ENCODE data around the gene KLF16. TPM values are rescaled to one million over a fixed set of nuclear protein-coding genes. Genes with fewer than 3 reads are reported as not detected.

KLF16 gene
- total and polyA plus RNA-seq, 9 of the 15 experiments (the other 6 are each of a cell fraction or from before 2014, with no cell fraction given), result 0.04 to 60.4 (median 6.8) TPM

DNA sequence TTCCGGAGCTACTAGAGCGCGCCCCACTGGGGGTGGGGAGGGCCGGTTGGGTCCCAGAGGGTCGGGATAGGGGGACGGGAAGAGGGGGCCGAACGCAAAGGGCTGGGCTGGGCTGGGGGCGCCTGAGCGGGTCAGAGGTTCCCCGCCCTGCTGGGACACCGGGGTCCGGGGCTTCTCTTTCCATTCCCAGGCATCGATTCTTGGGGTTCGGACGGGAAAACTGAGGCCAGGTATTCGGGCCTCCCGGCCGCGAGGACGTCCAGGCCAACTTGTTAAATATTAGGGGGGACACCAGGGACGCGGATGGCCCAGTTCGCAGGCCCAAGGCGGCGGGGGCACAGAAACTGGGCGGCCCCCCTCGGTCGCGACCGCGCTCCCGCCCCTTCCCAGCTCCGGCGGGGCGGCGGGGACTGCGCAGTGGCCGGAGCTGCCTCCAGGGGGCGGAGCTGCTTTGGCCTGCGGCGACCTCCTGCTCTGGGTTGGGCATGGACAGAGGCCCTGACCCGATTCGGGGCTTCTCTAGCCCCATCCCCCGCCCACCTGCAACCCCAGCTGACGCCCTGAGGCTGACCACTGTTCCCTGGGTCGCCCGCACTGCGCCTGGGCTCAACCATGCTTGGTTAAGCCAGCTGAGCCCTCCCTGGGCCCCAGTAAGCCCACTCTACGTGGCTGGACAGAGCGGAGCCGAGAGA is 1.2 kb upstream of the KLF16 start (continued):
- TF ChIP-seq BRD4 (IDR thresholded peaks at IDR 0.05) (peak; percentile 78), BRD9 (IDR thresholded peaks at IDR 0.05; ENCODE audit: low read depth, partially characterized antibody) (no peak), ETV6 (IDR thresholded peaks at IDR 0.05; ENCODE audit: borderline replicate concordance in 1 of 2, low read depth in 2 of 2, low read length in 1 of 2) (0 out of 4 replicates have a peak, but pooled peaks of 1 of the 2 experiments have one; percentile 21), ETV6 (CRISPR knock-in tag; IDR thresholded peaks at IDR 0.05; ENCODE audit: borderline replicate concordance) (no peak), PCBP1 (IDR thresholded peaks at IDR 0.05; ENCODE audit: low read depth, low read length, poor library complexity, severe bottlenecking) (peak; percentile 41), PYGO2 (tag; IDR thresholded peaks at IDR 0.05) (no peak), FOXJ2 (tag; IDR thresholded peaks at IDR 0.05) (no peak), RBM25 (IDR thresholded peaks at IDR 0.05; ENCODE audit: low read depth, low read length, severe bottlenecking) (no peak), RUNX1 (IDR thresholded peaks at IDR 0.05; ENCODE audit: low read depth) (0 out of 2 replicates have a peak, but pooled peaks have one; percentile 59), POLR2G (IDR thresholded peaks at IDR 0.05; ENCODE audit: low read depth, low read length) (peak; percentile 82), HOXB6 (CRISPR knock-in tag; IDR thresholded peaks at IDR 0.05; ENCODE audit: borderline replicate concordance) (no peak), GABPB2 (CRISPR knock-in tag; conservative IDR thresholded peaks at IDR 0.05) (no peak), SRF (CRISPR knock-in tag; IDR thresholded peaks at IDR 0.05) (peak in 1 of 2 experiments; percentile 13; a peak in 1 of 4 replicates), YY1 (IDR thresholded peaks at IDR 0.05; ENCODE audit: borderline replicate concordance in 1 of 3, control insufficient read depth in 1 of 3, extremely low read depth in 1 of 3, insufficient read depth in 3 of 3, insufficient read length in 1 of 3, insufficient replicate concordance in 2 of 3, low read depth in 1 of 3, low read length in 2 of 3) (peak in 1 of 3 experiments; percentile 66)
- TF ChIP-seq, protein P1, sequence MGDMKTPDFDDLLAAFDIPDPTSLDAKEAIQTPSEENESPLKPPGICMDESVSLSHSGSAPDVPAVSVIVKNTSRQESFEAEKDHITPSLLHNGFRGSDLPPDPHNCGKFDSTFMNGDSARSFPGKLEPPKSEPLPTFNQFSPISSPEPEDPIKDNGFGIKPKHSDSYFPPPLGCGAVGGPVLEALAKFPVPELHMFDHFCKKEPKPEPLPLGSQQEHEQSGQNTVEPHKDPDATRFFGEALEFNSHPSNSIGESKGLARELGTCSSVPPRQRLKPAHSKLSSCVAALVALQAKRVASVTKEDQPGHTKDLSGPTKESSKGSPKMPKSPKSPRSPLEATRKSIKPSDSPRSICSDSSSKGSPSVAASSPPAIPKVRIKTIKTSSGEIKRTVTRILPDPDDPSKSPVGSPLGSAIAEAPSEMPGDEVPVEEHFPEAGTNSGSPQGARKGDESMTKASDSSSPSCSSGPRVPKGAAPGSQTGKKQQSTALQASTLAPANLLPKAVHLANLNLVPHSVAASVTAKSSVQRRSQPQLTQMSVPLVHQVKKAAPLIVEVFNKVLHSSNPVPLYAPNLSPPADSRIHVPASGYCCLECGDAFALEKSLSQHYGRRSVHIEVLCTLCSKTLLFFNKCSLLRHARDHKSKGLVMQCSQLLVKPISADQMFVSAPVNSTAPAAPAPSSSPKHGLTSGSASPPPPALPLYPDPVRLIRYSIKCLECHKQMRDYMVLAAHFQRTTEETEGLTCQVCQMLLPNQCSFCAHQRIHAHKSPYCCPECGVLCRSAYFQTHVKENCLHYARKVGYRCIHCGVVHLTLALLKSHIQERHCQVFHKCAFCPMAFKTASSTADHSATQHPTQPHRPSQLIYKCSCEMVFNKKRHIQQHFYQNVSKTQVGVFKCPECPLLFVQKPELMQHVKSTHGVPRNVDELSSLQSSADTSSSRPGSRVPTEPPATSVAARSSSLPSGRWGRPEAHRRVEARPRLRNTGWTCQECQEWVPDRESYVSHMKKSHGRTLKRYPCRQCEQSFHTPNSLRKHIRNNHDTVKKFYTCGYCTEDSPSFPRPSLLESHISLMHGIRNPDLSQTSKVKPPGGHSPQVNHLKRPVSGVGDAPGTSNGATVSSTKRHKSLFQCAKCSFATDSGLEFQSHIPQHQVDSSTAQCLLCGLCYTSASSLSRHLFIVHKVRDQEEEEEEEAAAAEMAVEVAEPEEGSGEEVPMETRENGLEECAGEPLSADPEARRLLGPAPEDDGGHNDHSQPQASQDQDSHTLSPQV (IDR thresholded peaks at IDR 0.05), result peak; percentile 62
- TF ChIP-seq, protein P2, sequence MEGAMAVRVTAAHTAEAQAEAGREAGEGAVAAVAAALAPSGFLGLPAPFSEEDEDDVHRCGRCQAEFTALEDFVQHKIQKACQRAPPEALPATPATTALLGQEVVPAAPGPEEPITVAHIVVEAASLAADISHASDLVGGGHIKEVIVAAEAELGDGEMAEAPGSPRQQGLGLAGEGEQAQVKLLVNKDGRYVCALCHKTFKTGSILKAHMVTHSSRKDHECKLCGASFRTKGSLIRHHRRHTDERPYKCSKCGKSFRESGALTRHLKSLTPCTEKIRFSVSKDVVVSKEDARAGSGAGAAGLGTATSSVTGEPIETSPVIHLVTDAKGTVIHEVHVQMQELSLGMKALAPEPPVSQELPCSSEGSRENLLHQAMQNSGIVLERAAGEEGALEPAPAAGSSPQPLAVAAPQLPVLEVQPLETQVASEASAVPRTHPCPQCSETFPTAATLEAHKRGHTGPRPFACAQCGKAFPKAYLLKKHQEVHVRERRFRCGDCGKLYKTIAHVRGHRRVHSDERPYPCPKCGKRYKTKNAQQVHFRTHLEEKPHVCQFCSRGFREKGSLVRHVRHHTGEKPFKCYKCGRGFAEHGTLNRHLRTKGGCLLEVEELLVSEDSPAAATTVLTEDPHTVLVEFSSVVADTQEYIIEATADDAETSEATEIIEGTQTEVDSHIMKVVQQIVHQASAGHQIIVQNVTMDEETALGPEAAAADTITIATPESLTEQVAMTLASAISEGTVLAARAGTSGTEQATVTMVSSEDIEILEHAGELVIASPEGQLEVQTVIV (CRISPR knock-in tag; IDR thresholded peaks at IDR 0.05; ENCODE audit: borderline replicate concordance), result peak; percentile 13; the same call in 1 of the 2 replicates
- TF ChIP-seq, protein P3, sequence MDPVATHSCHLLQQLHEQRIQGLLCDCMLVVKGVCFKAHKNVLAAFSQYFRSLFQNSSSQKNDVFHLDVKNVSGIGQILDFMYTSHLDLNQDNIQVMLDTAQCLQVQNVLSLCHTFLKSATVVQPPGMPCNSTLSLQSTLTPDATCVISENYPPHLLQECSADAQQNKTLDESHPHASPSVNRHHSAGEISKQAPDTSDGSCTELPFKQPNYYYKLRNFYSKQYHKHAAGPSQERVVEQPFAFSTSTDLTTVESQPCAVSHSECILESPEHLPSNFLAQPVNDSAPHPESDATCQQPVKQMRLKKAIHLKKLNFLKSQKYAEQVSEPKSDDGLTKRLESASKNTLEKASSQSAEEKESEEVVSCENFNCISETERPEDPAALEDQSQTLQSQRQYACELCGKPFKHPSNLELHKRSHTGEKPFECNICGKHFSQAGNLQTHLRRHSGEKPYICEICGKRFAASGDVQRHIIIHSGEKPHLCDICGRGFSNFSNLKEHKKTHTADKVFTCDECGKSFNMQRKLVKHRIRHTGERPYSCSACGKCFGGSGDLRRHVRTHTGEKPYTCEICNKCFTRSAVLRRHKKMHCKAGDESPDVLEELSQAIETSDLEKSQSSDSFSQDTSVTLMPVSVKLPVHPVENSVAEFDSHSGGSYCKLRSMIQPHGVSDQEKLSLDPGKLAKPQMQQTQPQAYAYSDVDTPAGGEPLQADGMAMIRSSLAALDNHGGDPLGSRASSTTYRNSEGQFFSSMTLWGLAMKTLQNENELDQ (CRISPR knock-in tag; IDR thresholded peaks at IDR 0.05; ENCODE audit: borderline replicate concordance), result 0 out of 2 replicates have a peak, but pooled peaks have one; percentile 23
